ENCODE data around the gene NLK.
"Not testable (repeated sequence)": the region's sequence is repeated elsewhere in the genome, so short reads cannot be mapped to it uniquely, and the experiment has no call there.

Gene NLK

GRCh38 chr17:28119046-28119445 is 76.6 kb downstream of the NLK start:
- DNase-seq, result no peak

GRCh38 chr17:28119560-28119959 is 77.1 kb downstream of the NLK start:
- no peak for DNase-seq

- no peak for DNase-seq
Measured at GRCh38 chr17:28120766-28121165, 78.3 kb downstream of the NLK start.

- DNase-seq, result no peak
Measured at GRCh38 chr17:28124962-28125361, 82.5 kb downstream of the NLK start.

- DNase-seq, result no peak
Measured at GRCh38 chr17:28125526-28126378, 83.3 kb downstream of the NLK start.

- DNase-seq, result no peak
Measured at GRCh38 chr17:28127196-28127595, 84.7 kb downstream of the NLK start.

GRCh38 chr17:28128779-28129178 is 86.3 kb downstream of the NLK start:
- DNase-seq, result no peak

- no peak for DNase-seq
Measured at GRCh38 chr17:28130472-28130871, 88.0 kb downstream of the NLK start.

GRCh38 chr17:28131599-28131998 is 89.1 kb downstream of the NLK start:
- no peak for DNase-seq

- DNase-seq, result no peak
Measured at GRCh38 chr17:28133562-28133970, 91.1 kb downstream of the NLK start.

GRCh38 chr17:28136923-28137322 is 94.4 kb downstream of the NLK start:
- DNase-seq, result no peak

GRCh38 chr17:28139822-28140221 is 97.3 kb downstream of the NLK start:
- no peak for DNase-seq

- DNase-seq, result no peak
Measured at GRCh38 chr17:28141313-28141712, 98.8 kb downstream of the NLK start.

- DNase-seq, result no peak
Measured at GRCh38 chr17:28141773-28142172, 99.3 kb downstream of the NLK start.

GRCh38 chr17:28142305-28142704 is 99.8 kb downstream of the NLK start:
- DNase-seq, result no peak

- no peak for DNase-seq
Measured at GRCh38 chr17:28144019-28144418, 101.5 kb downstream of the NLK start.

GRCh38 chr17:28145348-28145747 is 102.9 kb downstream of the NLK start:
- no peak for DNase-seq

GRCh38 chr17:28147017-28147416 is 104.5 kb downstream of the NLK start:
- no peak for DNase-seq

- DNase-seq, result no peak
Measured at GRCh38 chr17:28151001-28151400, 108.5 kb downstream of the NLK start.

GRCh38 chr17:28154214-28154613 is 111.7 kb downstream of the NLK start:
- no peak for DNase-seq

GRCh38 chr17:28155405-28155804 is 112.9 kb downstream of the NLK start:
- not testable (repeated sequence) for DNase-seq

GRCh38 chr17:28159004-28159403 is 116.5 kb downstream of the NLK start:
- DNase-seq, result no peak

GRCh38 chr17:28159924-28160323 is 117.4 kb downstream of the NLK start:
- DNase-seq, result no peak

GRCh38 chr17:28160610-28161009 is 118.1 kb downstream of the NLK start:
- no peak for DNase-seq

GRCh38 chr17:28161311-28161710 is 118.8 kb downstream of the NLK start:
- no peak for DNase-seq

Measured in CD4-positive, alpha-beta T cell treated with Interleukin-10 for 1 hour (primary cell).